ENCODE measurements around the gene SMIM8.

SMIM8 gene

DNA sequence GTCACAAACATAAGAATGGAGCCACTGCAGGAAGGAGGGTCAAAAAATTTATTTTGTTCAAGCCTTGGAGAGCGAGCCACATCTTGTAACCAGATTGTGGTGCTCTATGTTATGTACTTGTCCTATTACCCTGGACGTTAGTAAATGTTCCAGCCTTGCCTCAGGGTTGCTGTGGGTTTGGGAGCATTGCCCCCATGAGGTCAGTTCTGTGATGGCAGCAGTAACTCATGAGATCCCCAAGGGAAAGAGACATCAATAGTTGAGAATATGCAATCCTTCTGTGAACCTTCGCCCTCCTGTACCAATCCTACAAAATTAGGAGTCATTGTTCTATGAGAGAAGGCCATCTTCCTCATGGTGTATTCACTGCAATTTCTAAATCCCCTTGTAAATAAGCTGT, 68.9 kb downstream of the SMIM8 start:
- DNase-seq = peak in 5 of 56 donors; percentile 1 to 4 (median 3)
